Measurements from ENCODE around the gene SUGP1.

- TF ChIP-seq CTCF (IDR thresholded peaks at IDR 0.05; ENCODE audit: low read depth, low read length) (no peak), EZH2phosphoT487 (IDR thresholded peaks at IDR 0.05; ENCODE audit: low read depth) (no peak)
These were observed 25.7 kb upstream of the SUGP1 start for GRCh38 chr19:19345970-19346369.

Data from OCI-LY3 (cell line).